Esophagus squamous epithelium (tissue), 5 donors: ENCODE data around the gene SETBP1. TPM values are rescaled to one million over a fixed set of nuclear protein-coding genes. Genes with fewer than 3 reads are reported as not detected.

Source experiments
- DNase-seq: peaks from one replicate; lab custom pipeline; 2025; lab: John Stamatoyannopoulos, UW
- H3K27ac ChIP-seq, 4 donors: fragments of 200-600 bp; sonication (generic); one replicate each; pipeline ENCODE4 v1.5.1; 2016 to 2019; ENCODE audit warnings: mild to moderate bottlenecking in 1 of 4
- H3K27me3 ChIP-seq, 4 donors: fragments of 200-600 bp; sonication (generic); 1 replicate in 3 of 4; 2 replicates in 1 of 4; pipeline versions ENCODE4 v1.5.1 to v1.6.0; 2017 to 2021; ENCODE audit warnings: antibody characterized with exemption in 1 of 4
- H3K36me3 ChIP-seq, 3 donors: fragments of 200-600 bp; sonication (generic); one replicate each; pipeline ENCODE4 v1.5.1; 2016 to 2019
- H3K4me1 ChIP-seq, 3 donors: fragments of 200-600 bp; sonication (generic); one replicate each; pipeline ENCODE4 v1.5.1; 2017 to 2019
- H3K4me3 ChIP-seq, 4 donors: fragments of 200-600 bp; sonication (generic); 1 replicate in 3 of 4; 2 replicates in 1 of 4; pipeline ENCODE4 v1.5.1; 2016 to 2019; ENCODE audit warnings: mild to moderate bottlenecking in 2 of 4, moderate library complexity in 1 of 4
- H3K9me3 ChIP-seq, 3 donors: fragments of 200-600 bp; sonication (generic); one replicate each; pipeline ENCODE4 v1.5.1; 2016 to 2019
- CTCF ChIP-seq, 6 experiments: fragments of 450-650 bp in 4 of 6; fragments of 200-600 bp in 2 of 6; sonication (generic) in 2 of 6; IDR thresholded peaks; one replicate each; pipeline ENCODE4 v1.5.1; 2016 to 2019; ENCODE audit warnings: antibody characterized with exemption in 6 of 6, mild to moderate bottlenecking in 4 of 6, moderate library complexity in 4 of 6
- POLR2A ChIP-seq, 4 donors: fragments of 450-650 bp; IDR thresholded peaks; one replicate each; pipeline ENCODE4 v1.6.1; 2017; ENCODE audit warnings: antibody characterized with exemption in 4 of 4, mild to moderate bottlenecking in 4 of 4, moderate library complexity in 3 of 4
- WGBS, 2 donors: methylation state at CpG; one replicate each; pipeline ENCODE4 v1.1.5; 2018; 5-methylcytosine and 5-hydroxymethylcytosine counted together
- intact Hi-C: fragments of 100-400 bp; cut with DNase I; formaldehyde crosslinking; loops from one replicate; pipeline ENCODE4 v1.15.0; 2022
- total RNA-seq, 4 donors: library from RNA; depleted of rRNA; stranded (reverse); fragments of >200 nt; gene quantifications; one replicate each; pipeline ENCODE4 v1.1.0, GENCODE V29; 2016
- donor health status: DM: yes; HTN: yes; CAD: no.

The SETBP1 gene
- 10 to 100 TPM in 1 of 4 donors, 1 to 10 TPM in 3; 2.6 to 18.5 (median 6.4) TPM for total RNA-seq

- TF ChIP-seq POLR2A (IDR thresholded peaks at IDR 0.05) (peak in 1 of 4 donors; percentile 27), CTCF (IDR thresholded peaks at IDR 0.05) (no peak)
- Histone ChIP-seq H3K27ac (peak within 1 kb of the TSS; percentile 90 to 96 (median 95)), H3K4me1 (peaks cover 0 to 59% (median 0%) of the 10 kb centered on the region in 3 donors), H3K9me3 (no peaks in the 10 kb centered on the region), H3K27me3 (peaks cover 0 to 21% (median 0%) of the 10 kb centered on the region in 4 donors), H3K36me3 (no peaks in the 10 kb centered on the region), H3K4me3 (peak within 1 kb of the TSS; percentile 66 to 92 (median 78))
- intact Hi-C loops, result loop anchor here (10.0 kb wide), 2 partner anchors 144 to 214 kb away; no protein-coding TSS in a partner anchor
- peak; percentile 19 for DNase-seq
- 0 to 1% methylated on average over 5 of the region's 64 CpGs for WGBS, 2 donors
Observed at GRCh38 chr18:44680273-44681075, at the start of gene SETBP1. Gene SETBP1 (plus strand): TSS chr18:44680888. CDS start chr18:44701347, 20,459 bp downstream.

- no peak for DNase-seq
- Histone ChIP-seq H3K27ac (no peak overlapping the region), H3K4me3 (no peak overlapping the region), H3K9me3 (no peaks in the 10 kb centered on the region), H3K27me3 (no peaks in the 10 kb centered on the region), H3K4me1 (peaks cover 0 to 22% (median 6%) of the 10 kb centered on the region in 3 donors), H3K36me3 (no peaks in the 10 kb centered on the region)
- 78 to 85% methylated on average over 3 of the region's 3 CpGs for WGBS, 2 donors
- intact Hi-C loops, result no loop called here
- no peak for TF ChIP-seq CTCF (IDR thresholded peaks at IDR 0.05)
- no peak for TF ChIP-seq POLR2A (IDR thresholded peaks at IDR 0.05)
Observed at GRCh38 chr18:44632469-44633145, 48.1 kb upstream of the SETBP1 start.

DNA sequence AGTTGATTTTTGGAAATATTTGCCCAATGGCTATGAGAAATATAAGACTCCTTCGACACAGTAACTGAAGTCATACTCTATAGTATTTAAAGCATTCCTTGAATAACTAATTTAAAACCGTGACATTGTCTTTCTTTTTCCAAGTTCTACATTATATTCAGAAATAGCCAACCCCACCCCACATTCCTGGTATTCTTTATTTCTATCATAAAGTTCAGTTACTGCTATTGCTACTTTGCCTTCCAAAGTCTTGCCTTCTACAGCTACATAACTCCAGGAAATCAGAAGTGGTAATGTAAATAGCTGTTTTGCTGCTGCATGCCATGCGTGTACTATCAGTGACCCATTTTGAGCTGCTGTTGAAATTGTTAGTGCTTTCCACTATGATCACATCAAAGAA, 45.1 kb upstream of the SETBP1 start:
- Histone ChIP-seq H3K9me3 (no peaks in the 10 kb centered on the region), H3K4me1 (peaks cover 0 to 46% (median 6%) of the 10 kb centered on the region in 3 donors), H3K36me3 (no peaks in the 10 kb centered on the region), H3K4me3 (no peak overlapping the region), H3K27me3 (no peaks in the 10 kb centered on the region), H3K27ac (no peak overlapping the region)
- 92 to 94% methylated on average over 3 of the region's 3 CpGs for WGBS, 2 donors
- TF ChIP-seq POLR2A (IDR thresholded peaks at IDR 0.05), result no peak
- intact Hi-C loops, result no loop called here
- no peak for DNase-seq

DNA sequence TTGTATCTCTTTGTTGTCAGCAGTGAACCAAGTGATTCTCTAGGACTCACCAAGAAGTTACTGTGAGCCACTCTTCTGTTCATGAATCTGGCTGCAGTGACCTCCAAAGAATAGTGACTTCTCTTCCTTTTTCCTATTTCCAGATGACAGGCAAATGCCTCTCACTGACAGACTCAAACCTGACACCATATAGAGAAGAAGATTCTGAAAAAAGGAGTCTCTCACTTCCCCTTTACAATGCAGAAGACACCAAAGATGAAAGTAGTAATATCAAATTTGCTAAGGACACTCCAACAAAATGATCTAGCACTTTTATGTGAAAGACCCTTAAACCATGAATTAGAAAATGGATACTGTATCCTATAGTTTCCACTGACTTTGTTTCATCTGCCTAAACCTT, 44.4 kb upstream of the SETBP1 start:
- Histone ChIP-seq H3K4me3 (no peak overlapping the region), H3K27ac (peak overlapping the region in 1 of 4 donors; percentile 81), H3K9me3 (no peaks in the 10 kb centered on the region), H3K27me3 (no peaks in the 10 kb centered on the region), H3K4me1 (peaks cover 0 to 46% (median 6%) of the 10 kb centered on the region in 3 donors), H3K36me3 (no peaks in the 10 kb centered on the region)
- no peak for DNase-seq
- intact Hi-C loops, result no loop called here
- TF ChIP-seq CTCF (IDR thresholded peaks at IDR 0.05), result no peak
- TF ChIP-seq POLR2A (IDR thresholded peaks at IDR 0.05), result no peak

DNA sequence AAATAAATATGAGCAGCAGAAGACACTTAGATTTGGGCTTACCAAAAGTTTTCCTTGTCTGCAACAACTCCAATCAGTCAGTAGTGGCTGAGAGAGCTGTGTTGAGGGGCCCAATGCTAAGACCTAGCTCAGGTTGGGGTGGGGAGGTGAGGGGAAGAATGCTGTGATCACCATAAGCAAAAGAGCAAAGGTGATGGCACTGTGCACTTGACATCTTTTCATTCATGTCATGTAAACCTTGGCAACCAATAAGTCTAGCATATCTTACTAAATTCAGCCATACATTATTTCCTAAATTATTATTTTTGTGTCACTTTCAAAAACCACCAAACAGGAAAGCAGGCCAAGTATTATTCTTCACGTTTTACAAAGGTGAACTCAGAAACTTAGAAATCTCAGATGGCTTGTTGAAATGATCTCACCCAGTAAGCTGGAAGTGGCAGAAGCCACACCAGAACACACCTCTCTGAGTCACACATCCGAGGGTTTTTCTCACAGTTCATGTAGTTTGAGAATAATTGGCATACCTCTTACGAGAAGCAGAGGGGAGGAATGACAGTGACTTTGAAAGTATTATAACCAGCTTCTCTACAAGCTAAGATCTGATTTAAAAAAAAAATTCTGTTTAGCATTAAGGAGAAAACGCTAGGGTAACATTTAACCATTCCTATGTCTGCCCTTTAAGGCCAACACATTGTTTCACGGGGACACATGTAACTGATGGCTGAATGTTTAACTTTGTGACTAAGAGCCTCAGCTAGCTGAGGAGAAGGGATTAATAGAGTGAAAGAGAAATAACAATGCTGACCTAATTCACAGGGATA, 43.3 kb upstream of the SETBP1 start:
- Histone ChIP-seq H3K36me3 (no peaks in the 10 kb centered on the region), H3K9me3 (no peaks in the 10 kb centered on the region), H3K4me3 (no peak overlapping the region), H3K27me3 (no peaks in the 10 kb centered on the region), H3K4me1 (peaks cover 0 to 46% (median 6%) of the 10 kb centered on the region in 3 donors), H3K27ac (peak overlapping the region; percentile 29 to 81 (median 58))
- WGBS, 2 donors, result 25 to 26% methylated on average over 5 of the region's 5 CpGs
- intact Hi-C loops, result no loop called here
- TF ChIP-seq POLR2A (IDR thresholded peaks at IDR 0.05) (no peak), CTCF (IDR thresholded peaks at IDR 0.05) (no peak)
- no peak for DNase-seq
